Natural killer cell (primary cell): Measurements from ENCODE around the gene BOC. TPM values are rescaled to one million over a fixed set of nuclear protein-coding genes. Genes with fewer than 3 reads are reported as not detected.

Experiments used
- ATAC-seq, 3 donors: fragments of 150-1000 bp in 2 of 3; fragments of 200-7000 bp in 1 of 3; cut with Tn5 transposase; 1 replicate in 1 of 3; 2 replicates in 2 of 3; pipeline ENCODE4 v1.10.0; 2021; ENCODE audit warnings: mild to moderate bottlenecking in 2 of 3, moderate library complexity in 2 of 3
- DNase-seq, 2 donors: peaks; one replicate each; pipeline versions ENCODE4 v3.0.0 to v3.0.0-alpha.2; 2013 to 2021; ENCODE audit warnings: mixed read lengths in 1 of 2
- H3K27ac ChIP-seq: one replicate; pipeline ENCODE4 v1.5.1; 2013; ENCODE audit warnings: mild to moderate bottlenecking, low read length
- H3K27me3 ChIP-seq: one replicate; pipeline ENCODE4 v1.6.1; 2013; ENCODE audit warnings: low read length; ENCODE audit not compliant: control insufficient read depth, insufficient read depth
- H3K36me3 ChIP-seq: one replicate; pipeline ENCODE4 v1.6.1; 2013; ENCODE audit warnings: low read length; ENCODE audit not compliant: control insufficient read depth, insufficient read depth
- H3K4me1 ChIP-seq: one replicate; pipeline ENCODE4 v1.6.1; 2013; ENCODE audit warnings: low read length; ENCODE audit not compliant: control insufficient read depth, insufficient read depth
- H3K4me3 ChIP-seq: one replicate; pipeline ENCODE4 v1.5.1; 2013; ENCODE audit warnings: low read length
- H3K9me3 ChIP-seq: one replicate; pipeline ENCODE4 v1.6.1; 2013; ENCODE audit warnings: low read length; ENCODE audit not compliant: control insufficient read depth, insufficient read depth
- H3K27ac Mint-ChIP-seq, 2 donors: one replicate each; pipeline ENCODE4 v1.8.0; 2022; ENCODE audit warnings: mild to moderate bottlenecking in 2 of 2, mixed read lengths in 2 of 2, moderate library complexity in 1 of 2
- H3K27me3 Mint-ChIP-seq, 2 donors: one replicate each; pipeline ENCODE4 v1.8.0; 2022; ENCODE audit warnings: low read depth in 2 of 2, mixed read lengths in 2 of 2
- H3K36me3 Mint-ChIP-seq: one replicate; pipeline ENCODE4 v1.8.0; 2022; ENCODE audit warnings: mixed read lengths
- H3K4me1 Mint-ChIP-seq, 2 donors: one replicate each; pipeline ENCODE4 v1.8.0; 2022; ENCODE audit warnings: mixed read lengths in 2 of 2
- H3K4me3 Mint-ChIP-seq: one replicate; pipeline ENCODE4 v1.8.0; 2022; ENCODE audit warnings: mild to moderate bottlenecking, moderate library complexity, mixed read lengths
- H3K9me3 Mint-ChIP-seq, 2 donors: one replicate each; pipeline ENCODE4 v1.8.0; 2022; ENCODE audit warnings: mixed read lengths in 2 of 2
- WGBS: methylation state at CpG from one replicate; pipeline ENCODE4 v1.1.7; 2013; ENCODE audit warnings: missing lambda C conversion rate; ENCODE audit not compliant: insufficient coverage; 5-methylcytosine and 5-hydroxymethylcytosine counted together
- intact Hi-C: fragments of 100-400 bp; cut with micrococcal nuclease; formaldehyde crosslinking; loops from one replicate; pipeline ENCODE4 v1.14.2; 2022
- total RNA-seq, 4 donors: library from RNA; stranded (reverse); fragments of 120-200 nt in 1 of 4; gene quantifications; one replicate each; pipeline versions ENCODE4 v1.2.3 to v1.2.4, GENCODE V29; 2013 to 2022
- TF ChIP-seq, protein P1 (sequence below): fragments of 200-600 bp; IDR thresholded peaks from one replicate; pipeline ENCODE4 v1.8.0; 2022; ENCODE audit warnings: antibody characterized with exemption

BOC gene
- total RNA-seq, 3 donors from 2014 or later (not counting 1 experiment from before 2014, with no cell fraction given): 0.10 TPM; not detected in 2

- peaks cover 44 to 77% of the 10 kb centered on the region in 2 donors for H3K27me3 Mint-ChIP-seq
- peaks cover 3% of the 10 kb centered on the region for H3K27me3 ChIP-seq
- no peak overlapping the region for H3K27ac Mint-ChIP-seq
Measured at GRCh38 chr3:113223475-113224281, 12.3 kb downstream of the BOC start.

DNA sequence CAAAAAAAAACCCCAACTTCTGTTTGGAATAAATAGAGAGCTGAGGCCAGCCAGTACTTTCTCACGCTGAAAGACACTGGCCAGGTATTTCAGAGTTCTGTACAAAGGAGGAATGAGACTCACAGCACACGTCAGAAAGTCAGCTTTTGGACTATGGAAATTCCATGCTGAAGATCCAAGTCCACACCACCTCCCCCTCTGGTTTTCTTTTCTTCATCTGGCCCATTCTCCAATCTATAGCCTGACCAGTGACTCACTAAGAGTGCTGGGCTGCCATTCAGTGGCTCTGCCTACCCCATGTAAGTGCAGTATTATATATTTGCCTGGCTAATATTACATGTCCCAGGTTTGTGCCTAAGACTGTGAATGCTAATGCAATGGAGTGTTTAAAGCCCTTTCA is 13.9 kb downstream of the BOC start:
- H3K9me3 ChIP-seq: no peaks in the 10 kb centered on the region
- Mint-ChIP-seq H3K27me3 (peaks cover 36 to 67% of the 10 kb centered on the region in 2 donors), H3K4me3 (no peak overlapping the region), H3K9me3 (no peaks in the 10 kb centered on the region), H3K36me3 (no peaks in the 10 kb centered on the region), H3K4me1 (peaks cover 21% of the 10 kb centered on the region in 2 donors), H3K27ac (no peak overlapping the region)
- H3K27ac ChIP-seq: no peak overlapping the region
- ATAC-seq (no peak), DNase-seq (no peak)
- TF ChIP-seq, protein P1, sequence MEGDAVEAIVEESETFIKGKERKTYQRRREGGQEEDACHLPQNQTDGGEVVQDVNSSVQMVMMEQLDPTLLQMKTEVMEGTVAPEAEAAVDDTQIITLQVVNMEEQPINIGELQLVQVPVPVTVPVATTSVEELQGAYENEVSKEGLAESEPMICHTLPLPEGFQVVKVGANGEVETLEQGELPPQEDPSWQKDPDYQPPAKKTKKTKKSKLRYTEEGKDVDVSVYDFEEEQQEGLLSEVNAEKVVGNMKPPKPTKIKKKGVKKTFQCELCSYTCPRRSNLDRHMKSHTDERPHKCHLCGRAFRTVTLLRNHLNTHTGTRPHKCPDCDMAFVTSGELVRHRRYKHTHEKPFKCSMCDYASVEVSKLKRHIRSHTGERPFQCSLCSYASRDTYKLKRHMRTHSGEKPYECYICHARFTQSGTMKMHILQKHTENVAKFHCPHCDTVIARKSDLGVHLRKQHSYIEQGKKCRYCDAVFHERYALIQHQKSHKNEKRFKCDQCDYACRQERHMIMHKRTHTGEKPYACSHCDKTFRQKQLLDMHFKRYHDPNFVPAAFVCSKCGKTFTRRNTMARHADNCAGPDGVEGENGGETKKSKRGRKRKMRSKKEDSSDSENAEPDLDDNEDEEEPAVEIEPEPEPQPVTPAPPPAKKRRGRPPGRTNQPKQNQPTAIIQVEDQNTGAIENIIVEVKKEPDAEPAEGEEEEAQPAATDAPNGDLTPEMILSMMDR: no peak
- H3K4me3 ChIP-seq: no peak overlapping the region
- peaks cover 3% of the 10 kb centered on the region for H3K27me3 ChIP-seq
- intact Hi-C loops: no loop called here
- 100% methylated on average over 2 of the region's 2 CpGs for WGBS
- H3K36me3 ChIP-seq: no peaks in the 10 kb centered on the region
- H3K4me1 ChIP-seq: peaks cover 12% of the 10 kb centered on the region

More at GRCh38 chr3:113223475-113224281, 12.3 kb downstream of the BOC start:
- WGBS: 44% methylated on average over 18 of the region's 18 CpGs
- Mint-ChIP-seq H3K4me3 (peak overlapping the region; percentile 78), H3K36me3 (no peaks in the 10 kb centered on the region), H3K9me3 (no peaks in the 10 kb centered on the region), H3K4me1 (peaks cover 27 to 29% of the 10 kb centered on the region in 2 donors)
- Histone ChIP-seq H3K9me3 (no peaks in the 10 kb centered on the region), H3K36me3 (no peaks in the 10 kb centered on the region), H3K4me3 (no peak overlapping the region), H3K4me1 (peaks cover 12% of the 10 kb centered on the region), H3K27ac (no peak overlapping the region)
- peak; percentile 38 to 75 (median 71) for ATAC-seq
- DNase-seq: peak in 1 of 2 donors; percentile 6
- TF ChIP-seq, protein P1: no peak
- intact Hi-C loops: no loop called here

GRCh38 chr3:113226491-113226890 is 15.1 kb downstream of the BOC start:
- intact Hi-C loops: no loop called here
- H3K36me3 ChIP-seq: no peaks in the 10 kb centered on the region
- Mint-ChIP-seq H3K9me3 (no peaks in the 10 kb centered on the region), H3K36me3 (no peaks in the 10 kb centered on the region), H3K4me1 (peaks cover 15 to 21% of the 10 kb centered on the region in 2 donors), H3K27me3 (peaks cover 24 to 63% of the 10 kb centered on the region in 2 donors), H3K4me3 (no peak overlapping the region), H3K27ac (no peak overlapping the region)
- WGBS: 90% methylated on average over 3 of the region's 3 CpGs
- H3K9me3 ChIP-seq: no peaks in the 10 kb centered on the region
- TF ChIP-seq, protein P1: no peak
- H3K4me1 ChIP-seq: peaks cover 12% of the 10 kb centered on the region
- H3K4me3 ChIP-seq: no peak overlapping the region
- H3K27ac ChIP-seq: no peak overlapping the region
- DNase-seq: no peak
- ATAC-seq: no peak
- H3K27me3 ChIP-seq: no peaks in the 10 kb centered on the region
